GM04504 (cell line): ENCODE results near the gene DLX1.
A peak's percentile ranks its signal among the peaks of the same experiment; 100 is the strongest.
"Not testable (repeated sequence)": the region's sequence is repeated elsewhere in the genome, so short reads cannot be mapped to it uniquely, and the experiment has no call there.

ENCODE experiments used
- DNase-seq: peaks from one replicate; pipeline ENCODE4 v3.0.0-alpha.2; 2012; ENCODE audit warnings: low read depth

The DLX1 gene

DNA sequence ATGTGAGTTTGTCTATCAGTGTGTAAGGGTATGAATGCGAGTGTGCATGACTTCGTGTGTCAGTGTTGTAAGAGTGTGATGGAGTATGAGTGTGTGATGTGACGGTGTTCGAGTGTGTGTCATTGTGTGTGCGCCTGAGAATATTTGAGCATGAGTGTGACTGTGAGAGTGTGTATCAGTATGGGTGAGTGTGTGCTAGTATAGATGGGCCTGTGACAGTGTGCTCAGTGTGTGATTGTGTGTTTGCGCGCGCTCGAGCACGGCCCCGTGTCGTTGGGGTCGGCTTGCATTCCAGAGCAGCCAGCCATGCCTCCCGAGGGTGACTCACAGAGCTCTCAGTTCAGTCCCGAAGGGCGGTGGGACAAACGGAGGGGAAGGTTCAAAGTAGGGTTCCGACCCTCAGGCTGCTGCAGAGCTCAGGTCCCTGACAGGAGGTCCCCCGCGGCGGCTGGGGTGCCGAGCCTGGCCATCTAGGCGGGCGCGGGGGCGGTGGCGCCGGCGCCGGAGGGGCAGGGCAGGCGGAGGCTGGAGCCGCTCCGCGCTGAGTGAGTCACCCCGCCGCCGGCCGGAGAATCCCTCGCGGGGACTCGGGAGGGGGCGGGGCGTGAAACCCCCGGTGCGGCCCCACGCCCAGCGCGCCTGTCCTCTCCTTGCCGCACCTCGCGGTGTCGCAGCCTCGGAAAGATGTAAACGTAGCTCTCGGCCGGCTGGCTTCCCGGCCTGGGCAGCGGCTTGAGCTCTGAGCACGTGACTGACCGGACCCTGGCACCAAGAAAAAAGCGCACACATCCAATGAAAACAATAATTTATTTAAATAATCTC is 13.6 kb downstream of the DLX1 start:
- DNase-seq, result no peak

DNA sequence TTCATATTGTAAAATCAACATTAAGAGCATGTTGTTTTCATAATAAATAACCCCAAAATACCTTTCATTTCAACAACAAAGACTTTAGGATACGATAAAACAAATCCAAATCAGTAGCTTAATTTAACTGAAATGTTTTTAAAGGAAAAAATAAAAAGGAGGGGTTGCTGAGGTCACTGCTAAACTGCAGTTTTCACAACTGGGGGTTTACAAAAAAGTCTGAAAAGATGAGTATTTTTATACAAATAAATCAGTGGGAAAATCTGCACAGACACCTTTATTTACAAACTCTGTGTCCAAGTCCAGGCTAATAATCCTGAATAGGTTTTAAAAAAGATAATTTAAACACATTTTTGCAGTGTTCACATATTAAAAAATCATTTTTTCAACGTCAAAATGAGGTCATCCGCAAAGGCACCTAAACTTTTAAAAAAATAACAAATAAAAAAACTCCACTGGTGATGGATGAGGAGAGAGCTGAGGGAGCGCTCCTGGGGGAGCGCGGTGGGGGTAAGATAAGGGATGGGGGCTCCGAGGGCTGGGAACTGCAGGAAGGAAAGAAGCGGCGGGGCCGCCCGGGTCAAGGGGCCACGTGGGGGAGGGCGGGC is 14.3 kb downstream of the DLX1 start:
- no peak for DNase-seq

- DNase-seq, result no peak
Observed at GRCh38 chr2:172100080-172100934, 15.0 kb downstream of the DLX1 start.

GRCh38 chr2:172100935-172101820 is 15.9 kb downstream of the DLX1 start:
- no peak for DNase-seq

GRCh38 chr2:172101821-172102390 is 16.6 kb downstream of the DLX1 start:
- no peak for DNase-seq

- DNase-seq, result peak; percentile 84
Observed at GRCh38 chr2:172102391-172103359, 17.4 kb downstream of the DLX1 start, which contains the start of gene DLX2. DLX2 (minus strand) TSS chr2:172102900; CDS start chr2:172102538, 362 bp downstream.

DNA sequence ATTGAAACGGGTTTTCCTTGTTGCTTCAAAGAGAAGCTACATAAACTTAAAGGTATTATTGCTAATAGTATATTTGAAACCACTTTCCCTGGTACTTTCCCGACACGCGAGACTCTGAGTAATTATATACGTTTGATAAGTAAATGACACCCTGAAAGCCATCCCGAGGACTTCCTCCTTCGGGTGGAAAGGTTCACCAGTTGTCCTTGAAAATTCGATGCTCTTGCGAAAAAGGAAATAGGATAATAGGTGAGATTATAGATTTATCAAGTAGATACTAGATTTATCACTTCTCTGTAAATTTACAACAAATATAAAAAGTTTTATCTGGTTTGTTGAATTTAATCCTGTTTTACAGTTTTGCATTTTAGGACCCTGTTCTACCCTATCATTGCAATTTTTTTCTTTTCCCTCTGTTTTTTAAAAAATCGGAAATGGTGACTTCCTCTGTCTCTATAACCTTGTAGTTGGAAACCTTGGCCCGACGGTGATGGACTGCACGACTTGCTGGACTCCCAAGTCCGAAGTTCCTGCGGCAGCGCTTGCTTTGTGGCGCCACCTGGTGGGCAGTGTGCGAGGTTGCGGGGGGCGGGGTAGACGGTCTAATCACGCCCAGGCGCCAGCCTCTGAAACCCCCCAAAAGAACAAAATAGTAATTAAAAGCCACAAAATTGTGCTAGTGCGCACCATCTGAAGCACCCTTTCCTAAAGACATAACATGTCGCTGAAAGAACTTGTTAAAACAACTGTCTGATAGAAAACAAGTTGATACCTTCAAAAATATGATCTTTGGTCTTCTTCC is 18.4 kb downstream of the DLX1 start:
- no peak for DNase-seq

GRCh38 chr2:172105471-172106107 is 20.3 kb downstream of the DLX1 start:
- DNase-seq, result no peak

- no peak for DNase-seq
Observed at GRCh38 chr2:172106108-172106961, 21.0 kb downstream of the DLX1 start.

DNA sequence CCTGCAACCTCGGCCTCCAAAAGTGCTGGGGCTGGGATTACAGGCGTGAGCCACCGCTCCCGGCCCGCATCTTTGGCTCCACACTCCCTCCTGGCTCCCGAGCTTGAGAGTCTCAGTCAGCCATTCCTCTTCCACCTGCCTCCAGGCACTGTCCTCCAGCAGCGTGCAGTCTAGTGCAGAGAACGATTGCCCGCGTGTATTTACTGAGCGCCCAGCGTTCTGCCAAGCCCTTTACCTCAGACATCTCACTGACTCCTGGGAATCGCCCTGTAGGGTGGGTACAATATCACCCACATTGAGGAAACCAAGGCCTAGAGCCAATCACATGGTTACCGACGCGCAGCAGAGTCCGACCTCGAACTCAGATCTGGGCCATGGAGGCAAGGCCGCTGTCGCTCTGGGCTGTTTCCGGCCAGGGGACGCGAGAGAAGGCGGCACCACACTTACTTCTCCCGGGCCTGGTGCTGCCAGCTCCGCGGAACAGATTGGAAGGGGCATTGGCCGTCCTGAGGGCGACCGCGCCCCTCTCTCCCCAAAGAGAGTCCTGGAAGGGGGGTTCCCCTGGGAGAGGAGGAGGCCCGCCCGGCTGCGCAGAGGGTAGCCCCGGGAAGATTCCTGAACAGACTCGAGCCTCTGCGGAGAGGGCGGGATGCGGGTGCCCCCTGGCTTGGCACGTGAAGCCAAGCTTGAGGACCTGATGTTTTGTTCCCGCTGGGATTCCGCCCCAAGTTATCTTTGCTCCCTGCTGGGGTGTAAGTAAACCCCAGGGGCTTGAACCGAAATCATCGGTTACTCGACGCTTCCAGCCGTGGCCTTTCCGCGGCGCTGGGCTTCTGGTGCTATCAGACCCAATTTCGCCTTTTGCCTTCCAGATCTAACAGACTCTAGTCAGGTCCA is 22.6 kb downstream of the DLX1 start:
- DNase-seq, result no peak

GRCh38 chr2:172108587-172108930 is 23.3 kb downstream of the DLX1 start:
- no peak for DNase-seq

DNA sequence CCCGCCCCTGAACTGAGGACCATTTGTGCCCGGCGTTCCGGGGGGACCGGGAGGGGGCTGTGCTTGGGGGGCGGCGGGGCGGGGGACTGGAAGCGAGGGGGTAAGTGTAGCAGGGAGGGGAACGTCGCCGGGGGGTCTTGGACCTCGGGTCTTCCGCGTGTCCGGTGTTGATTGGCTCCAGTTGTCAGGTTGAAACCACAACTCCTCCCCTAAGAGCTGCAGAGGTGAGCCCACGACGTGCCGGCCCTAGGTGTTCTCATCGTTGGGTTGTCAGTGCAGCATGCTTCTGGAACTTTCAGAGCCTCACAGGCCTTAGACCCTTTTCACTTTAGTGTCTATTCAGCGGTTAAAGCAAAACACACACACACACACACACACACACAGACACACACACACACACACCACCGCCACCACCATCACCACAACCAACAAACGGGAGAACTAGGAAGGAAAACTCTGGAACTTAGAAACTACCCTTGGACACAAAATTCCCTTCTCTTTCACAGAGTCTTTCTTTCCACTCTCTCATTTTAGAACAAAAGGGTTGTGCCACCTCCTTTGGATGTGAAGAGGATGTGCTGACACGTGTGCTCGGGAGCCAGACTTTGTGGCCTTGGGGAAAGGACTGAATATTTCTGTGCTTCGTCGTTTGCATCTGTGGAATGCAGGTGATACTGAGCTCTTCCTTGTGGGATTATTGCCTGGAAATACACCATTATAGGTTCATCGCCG is 24.1 kb downstream of the DLX1 start:
- no peak for DNase-seq

- no peak for DNase-seq
Observed at GRCh38 chr2:172109988-172110811, 24.9 kb downstream of the DLX1 start.

DNA sequence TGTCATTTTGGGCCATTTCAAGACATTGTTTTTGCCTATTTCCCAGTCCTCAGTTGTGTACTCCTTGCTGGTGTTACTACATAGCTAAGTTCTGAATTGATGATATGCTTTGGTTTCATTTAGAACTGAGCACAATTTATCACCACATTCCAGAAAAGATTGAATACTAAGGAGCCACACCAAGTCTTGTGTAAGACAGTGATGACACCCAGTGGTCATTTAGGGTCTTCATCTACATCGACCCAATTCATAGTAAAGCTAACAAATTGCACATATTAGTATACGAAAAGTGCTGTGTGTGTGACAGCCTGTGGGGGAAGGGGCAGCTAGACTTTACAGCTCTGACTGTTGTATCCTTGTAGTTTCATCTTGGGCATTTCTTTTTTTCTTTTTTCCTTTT is 28.3 kb downstream of the DLX1 start:
- no peak for DNase-seq

DNA sequence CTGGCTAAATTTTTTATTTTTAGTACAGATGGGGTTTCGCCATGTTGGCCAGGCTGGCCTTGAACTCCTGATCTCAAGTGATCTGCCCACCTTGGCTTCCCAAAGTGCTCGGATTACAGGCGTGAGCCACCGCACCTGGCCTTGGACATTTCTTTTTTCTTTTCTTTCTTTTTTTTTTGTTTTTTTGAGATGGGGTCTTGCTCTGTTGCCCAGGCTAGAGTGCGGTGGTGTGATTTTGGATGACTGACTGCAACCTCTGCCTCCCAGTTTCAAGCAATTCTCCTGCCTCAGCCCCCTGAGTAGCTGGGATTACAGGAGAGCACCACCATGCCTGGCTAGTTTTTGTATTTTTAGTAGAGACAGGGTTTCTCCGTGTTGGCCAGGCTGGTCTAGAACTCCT is 28.9 kb downstream of the DLX1 start:
- not testable (repeated sequence) for DNase-seq
